Measurements from ENCODE around the gene NGF.

- TF ChIP-seq POLR2AphosphoS5 (IDR thresholded peaks at IDR 0.05; ENCODE audit: insufficient read depth in 1 of 2, low read depth in 1 of 2) = no peak
- no peak for TF ChIP-seq CTCF (IDR thresholded peaks at IDR 0.05)
These were observed 62.8 kb downstream of the NGF start for GRCh38 chr1:115275216-115275615.
